GM18519 (cell line): ENCODE data around the gene VASH1.

ENCODE experiments used
- ATAC-seq: cut with Tn5 transposase; IDR thresholded peaks from one replicate; pipeline ENCODE4 v1.9.1; 2021; ENCODE audit warnings: mild to moderate bottlenecking, moderate library complexity; ENCODE audit not compliant: unreplicated experiment, low FRiP score

Gene VASH1

GRCh38 chr14:76827696-76828296 is 66.5 kb downstream of the VASH1 start:
- no peak for ATAC-seq

GRCh38 chr14:76828339-76829012 is 67.2 kb downstream of the VASH1 start:
- no peak for ATAC-seq

GRCh38 chr14:76829013-76829365 is 67.7 kb downstream of the VASH1 start:
- ATAC-seq: no peak

GRCh38 chr14:76829650-76830421 is 68.6 kb downstream of the VASH1 start:
- no peak for ATAC-seq

- ATAC-seq: no peak
These were observed 69.3 kb downstream of the VASH1 start for GRCh38 chr14:76830556-76830955.

- ATAC-seq: no peak
These were observed 71.3 kb downstream of the VASH1 start for GRCh38 chr14:76832503-76832988.
